GM21360 (cell line): ENCODE data around the gene CCDC6.
"Not testable (repeated sequence)": the region's sequence is repeated elsewhere in the genome, so short reads cannot be mapped to it uniquely, and the experiment has no call there.

Source experiments
- ATAC-seq: cut with Tn5 transposase; IDR thresholded peaks from one replicate; pipeline ENCODE4 v1.9.1; 2021; ENCODE audit warnings: mild to moderate bottlenecking, moderate library complexity; ENCODE audit not compliant: unreplicated experiment

CCDC6 gene

GRCh38 chr10:59817773-59818172 is 88.6 kb downstream of the CCDC6 start:
- ATAC-seq = no peak

GRCh38 chr10:59814878-59815277 is 91.5 kb downstream of the CCDC6 start:
- ATAC-seq = no peak

- no peak for ATAC-seq
These were observed 93.7 kb downstream of the CCDC6 start for GRCh38 chr10:59812519-59813122.

- ATAC-seq = no peak
These were observed 96.7 kb downstream of the CCDC6 start for GRCh38 chr10:59809644-59809974.

- ATAC-seq = peak; percentile 94
These were observed 97.3 kb downstream of the CCDC6 start for GRCh38 chr10:59808896-59809643.

GRCh38 chr10:59807629-59808620 is 98.4 kb downstream of the CCDC6 start:
- ATAC-seq = no peak

GRCh38 chr10:59805014-59805413 is 101.3 kb downstream of the CCDC6 start:
- ATAC-seq = no peak

GRCh38 chr10:59804220-59804619 is 102.1 kb downstream of the CCDC6 start:
- no peak for ATAC-seq

- ATAC-seq = no peak
These were observed 102.6 kb downstream of the CCDC6 start for GRCh38 chr10:59803714-59804113.

- no peak for ATAC-seq
These were observed 105.2 kb downstream of the CCDC6 start for GRCh38 chr10:59801171-59801570.

GRCh38 chr10:59799421-59799820 is 106.9 kb downstream of the CCDC6 start:
- no peak for ATAC-seq

- no peak for ATAC-seq
These were observed 112.4 kb downstream of the CCDC6 start for GRCh38 chr10:59793919-59794318.

- ATAC-seq = no peak
These were observed 113.5 kb downstream of the CCDC6 start for GRCh38 chr10:59792812-59793211.

- ATAC-seq = no peak
These were observed 114.8 kb downstream of the CCDC6 start for GRCh38 chr10:59791601-59792000.

GRCh38 chr10:59790080-59790479 is 116.3 kb downstream of the CCDC6 start:
- ATAC-seq = not testable (repeated sequence)

GRCh38 chr10:59788914-59789313 is 117.4 kb downstream of the CCDC6 start:
- ATAC-seq = not testable (repeated sequence)

GRCh38 chr10:59787032-59787431 is 119.3 kb downstream of the CCDC6 start:
- ATAC-seq = not testable (repeated sequence)

- ATAC-seq = not testable (repeated sequence)
These were observed 120.9 kb downstream of the CCDC6 start for GRCh38 chr10:59785476-59785875.

GRCh38 chr10:59781511-59781910 is 124.8 kb downstream of the CCDC6 start:
- ATAC-seq = no peak

GRCh38 chr10:59779756-59780533 is 126.4 kb downstream of the CCDC6 start:
- no peak for ATAC-seq

- no peak for ATAC-seq
These were observed 131.9 kb downstream of the CCDC6 start for GRCh38 chr10:59774451-59774850.
